HG03066 (cell line): Measurements from ENCODE around the gene ZNF592.

Experiments
- ATAC-seq: cut with Tn5 transposase; IDR thresholded peaks from one replicate; pipeline ENCODE4 v1.9.1; 2021; ENCODE audit warnings: low read depth; ENCODE audit not compliant: unreplicated experiment

The ZNF592 gene

DNA sequence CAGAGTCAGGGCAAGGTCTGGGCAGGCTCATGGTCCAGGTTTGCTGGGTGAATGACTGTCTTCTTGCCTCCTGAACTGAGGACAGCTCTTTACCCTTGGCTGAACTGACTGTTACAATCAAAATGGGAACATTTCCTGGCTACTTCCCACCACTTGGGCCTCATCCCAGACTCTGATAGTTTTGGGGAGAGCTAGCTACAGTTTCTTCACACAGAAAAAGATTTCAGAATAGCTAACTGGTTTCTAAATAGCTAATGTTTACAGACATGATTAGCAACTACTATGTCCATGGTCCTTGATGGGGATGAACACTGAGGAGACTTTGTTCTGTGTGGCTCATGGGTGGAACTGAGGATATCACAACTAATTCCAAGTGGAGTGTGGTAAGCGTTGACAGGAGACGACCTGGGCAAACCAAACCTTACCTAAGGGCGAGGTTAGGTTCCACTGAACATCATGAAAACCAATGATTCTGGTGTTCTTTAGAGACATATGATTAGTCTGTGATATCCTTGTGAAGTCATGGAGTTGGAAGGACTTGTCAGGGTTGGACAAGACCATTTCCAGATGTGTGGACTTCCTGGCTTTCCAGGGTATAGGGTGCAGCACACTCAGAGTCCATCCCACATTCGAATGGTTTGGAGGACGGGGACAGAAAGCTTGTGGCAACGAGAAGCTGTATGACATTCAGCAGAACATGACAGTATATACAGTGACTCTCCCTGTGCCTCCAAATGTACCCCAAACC lies 76.0 kb downstream of the ZNF592 start:
- no peak for ATAC-seq

DNA sequence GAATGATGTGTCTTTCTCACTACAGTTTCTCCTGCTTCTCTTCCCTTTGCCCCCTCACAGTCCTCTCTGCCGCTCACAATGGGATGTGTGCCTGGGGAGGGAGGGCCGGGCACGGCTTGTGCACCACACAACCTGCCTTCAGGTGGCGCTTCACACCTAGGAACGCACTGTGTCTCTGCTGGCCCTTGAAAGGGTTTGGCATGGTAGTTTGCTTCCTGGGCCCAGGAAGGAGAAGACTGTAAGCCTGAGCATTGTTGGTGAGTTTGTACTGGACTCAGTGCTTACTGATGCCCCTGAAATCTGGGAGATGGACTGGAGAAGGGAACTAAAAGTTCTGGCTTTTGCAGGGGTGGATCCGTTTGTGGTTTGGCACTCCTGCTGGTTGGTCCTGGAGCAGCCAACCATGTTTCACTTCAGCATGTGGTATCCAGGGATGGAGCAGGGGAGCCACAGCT lies 78.0 kb downstream of the ZNF592 start:
- no peak for ATAC-seq

DNA sequence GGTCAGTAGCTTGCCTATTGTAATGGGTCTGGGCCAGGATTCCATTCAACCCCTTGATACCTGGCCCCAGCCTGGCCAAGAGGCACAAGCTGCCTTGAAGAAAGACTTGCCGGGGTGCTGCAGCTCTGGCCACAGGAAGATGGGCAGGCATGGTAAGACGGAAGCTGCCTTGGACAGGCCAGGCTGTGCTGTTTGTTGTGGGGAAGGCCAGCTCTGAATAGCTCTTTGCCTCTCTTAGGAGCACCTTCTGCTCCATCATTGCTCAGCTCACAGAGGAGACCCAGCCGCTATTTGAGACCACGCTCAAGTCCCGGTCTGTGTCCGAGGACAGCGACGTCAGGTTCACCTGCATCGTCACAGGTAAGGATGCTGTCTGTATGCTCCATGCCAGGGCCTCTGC lies 78.9 kb downstream of the ZNF592 start:
- no peak for ATAC-seq

DNA sequence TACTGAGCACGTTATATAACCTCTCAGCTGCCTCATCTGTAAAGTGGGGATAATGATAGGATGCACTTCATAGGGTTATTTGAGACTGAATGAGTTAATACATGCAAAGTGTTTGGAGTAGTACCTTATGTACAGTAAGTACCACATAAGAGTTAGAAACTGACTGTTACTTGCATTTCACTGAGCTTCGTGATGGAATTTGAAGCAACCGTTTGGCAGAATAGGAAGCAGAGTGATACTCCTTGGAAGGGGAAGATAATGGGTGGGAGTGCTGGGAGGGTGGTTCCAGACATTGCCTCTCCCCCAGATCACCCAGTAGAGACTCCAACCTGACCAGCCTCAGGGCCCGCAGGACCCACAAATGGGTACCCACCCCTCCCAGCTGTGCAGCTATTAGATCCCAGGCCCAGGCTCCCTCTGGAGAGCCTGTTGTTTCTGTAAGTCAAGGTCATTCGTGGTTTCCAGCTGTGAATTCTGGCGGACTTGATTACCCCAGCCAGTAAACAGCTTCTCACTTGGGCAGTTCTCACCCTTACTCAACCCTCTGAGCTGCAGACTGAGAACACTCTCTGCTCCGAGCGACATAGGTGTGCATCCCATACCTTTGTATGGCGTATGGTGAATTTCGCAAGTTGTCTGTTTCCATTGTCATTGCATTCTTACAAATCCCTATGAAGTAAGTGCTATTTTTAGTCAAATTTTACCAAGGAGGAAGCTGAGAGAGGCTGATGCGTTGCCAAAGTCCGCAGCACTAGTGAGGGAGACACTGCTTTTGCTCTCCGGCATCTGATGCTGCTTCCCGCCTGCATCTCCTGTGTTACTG lies 79.9 kb downstream of the ZNF592 start:
- ATAC-seq: no peak

DNA sequence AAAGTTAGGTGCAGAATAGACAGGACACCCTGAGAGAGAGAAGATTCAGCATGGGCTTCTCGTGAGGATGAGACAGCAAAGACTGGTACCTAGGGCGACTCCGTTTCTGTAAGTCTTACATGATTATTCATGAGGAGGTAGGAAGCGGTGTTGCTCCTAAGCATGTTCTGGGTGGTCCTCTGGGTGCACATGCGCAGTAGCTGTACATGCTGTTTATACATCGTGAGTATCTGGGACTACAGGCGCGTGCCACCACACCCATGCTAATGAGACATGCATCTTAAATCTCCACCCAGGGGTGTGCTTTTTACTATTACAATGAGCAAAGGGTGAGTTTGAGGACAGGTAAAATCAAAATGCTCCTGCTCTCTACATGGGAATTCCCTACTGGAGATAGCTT lies 81.0 kb downstream of the ZNF592 start:
- no peak for ATAC-seq

DNA sequence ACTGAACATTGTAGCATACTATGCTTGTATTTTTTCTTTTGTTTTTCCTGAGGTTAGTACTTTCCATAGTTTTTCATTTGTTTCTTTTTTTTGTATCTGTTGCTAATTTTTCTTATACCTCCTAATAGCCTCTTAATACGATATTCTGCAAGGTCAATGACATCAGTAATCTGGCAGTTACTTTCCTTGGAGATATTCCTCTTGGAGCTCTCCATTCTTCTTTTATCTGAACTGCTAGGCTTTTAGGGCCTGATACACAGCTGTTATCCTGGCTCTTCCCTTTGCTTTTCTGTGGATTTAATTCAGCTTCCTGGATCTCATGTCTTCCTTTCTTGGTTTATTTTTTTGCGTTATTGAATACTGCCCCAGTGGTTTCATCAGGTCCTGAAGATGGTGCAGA lies 81.6 kb downstream of the ZNF592 start:
- no peak for ATAC-seq

DNA sequence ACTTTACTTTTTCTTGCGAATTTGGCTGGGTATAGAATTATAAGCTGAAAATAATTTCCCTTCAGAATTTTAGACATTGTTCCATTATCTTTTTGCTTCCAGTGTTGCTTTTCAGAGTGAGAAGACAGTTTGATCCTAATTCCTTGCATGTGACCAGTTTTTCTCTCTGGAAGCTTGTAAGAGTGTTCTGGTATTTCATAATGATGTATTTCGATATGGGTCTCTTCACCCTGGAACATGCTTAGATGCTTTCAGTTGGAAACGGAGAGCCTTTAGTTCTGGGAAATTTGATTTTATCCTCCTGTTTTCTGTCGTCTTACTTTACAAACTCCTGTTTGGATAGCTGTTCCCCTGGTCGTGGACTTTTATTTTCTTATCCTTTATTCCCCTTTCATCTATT lies 82.6 kb downstream of the ZNF592 start:
- ATAC-seq: no peak

DNA sequence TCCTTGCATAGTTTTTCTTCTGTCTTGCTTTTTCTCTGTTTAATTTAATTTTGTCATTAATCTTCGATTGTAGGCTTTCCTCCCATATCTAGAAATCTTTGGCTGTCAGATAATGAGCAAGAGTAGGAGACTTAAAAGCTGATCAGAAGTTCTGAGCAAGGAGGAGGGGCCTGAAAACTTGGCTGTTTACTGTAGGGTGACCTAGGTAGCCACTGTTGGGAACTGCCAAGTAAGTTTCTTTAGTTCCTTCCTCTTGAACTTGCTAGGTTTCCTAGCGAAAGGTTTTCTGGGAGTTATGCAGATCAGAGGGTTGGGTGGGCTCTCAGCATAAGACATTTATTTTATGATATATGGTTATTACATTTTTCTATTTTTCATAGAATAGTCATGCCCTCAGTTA lies 83.2 kb downstream of the ZNF592 start:
- no peak for ATAC-seq

DNA sequence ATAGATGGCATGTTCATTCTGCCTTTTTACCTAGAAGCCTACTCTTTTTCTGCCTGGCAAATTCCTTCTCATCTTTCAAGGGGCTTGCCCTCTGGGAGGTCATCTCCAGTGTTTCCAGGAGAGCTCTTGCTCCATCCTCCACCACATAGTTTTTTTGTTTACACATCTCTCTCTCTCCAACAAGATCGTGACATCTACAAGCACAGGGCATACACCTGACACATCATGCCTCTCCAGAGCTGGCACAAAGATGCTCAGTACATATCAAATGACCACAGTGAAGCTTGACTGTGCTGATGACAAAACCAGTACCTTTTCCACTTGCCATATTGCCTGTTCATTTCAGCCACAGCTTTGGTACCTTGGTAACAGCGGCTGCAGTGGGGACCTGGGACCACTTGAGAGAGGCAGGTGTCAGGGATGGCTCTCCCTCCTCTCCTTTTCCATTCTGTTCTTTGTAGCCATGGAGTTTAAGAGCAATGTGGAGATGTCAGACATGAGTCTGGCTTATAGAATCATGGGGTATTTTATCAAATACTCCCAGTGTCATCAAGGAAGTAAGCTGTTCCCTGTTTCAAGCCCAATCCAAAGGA lies 84.2 kb downstream of the ZNF592 start:
- no peak for ATAC-seq

DNA sequence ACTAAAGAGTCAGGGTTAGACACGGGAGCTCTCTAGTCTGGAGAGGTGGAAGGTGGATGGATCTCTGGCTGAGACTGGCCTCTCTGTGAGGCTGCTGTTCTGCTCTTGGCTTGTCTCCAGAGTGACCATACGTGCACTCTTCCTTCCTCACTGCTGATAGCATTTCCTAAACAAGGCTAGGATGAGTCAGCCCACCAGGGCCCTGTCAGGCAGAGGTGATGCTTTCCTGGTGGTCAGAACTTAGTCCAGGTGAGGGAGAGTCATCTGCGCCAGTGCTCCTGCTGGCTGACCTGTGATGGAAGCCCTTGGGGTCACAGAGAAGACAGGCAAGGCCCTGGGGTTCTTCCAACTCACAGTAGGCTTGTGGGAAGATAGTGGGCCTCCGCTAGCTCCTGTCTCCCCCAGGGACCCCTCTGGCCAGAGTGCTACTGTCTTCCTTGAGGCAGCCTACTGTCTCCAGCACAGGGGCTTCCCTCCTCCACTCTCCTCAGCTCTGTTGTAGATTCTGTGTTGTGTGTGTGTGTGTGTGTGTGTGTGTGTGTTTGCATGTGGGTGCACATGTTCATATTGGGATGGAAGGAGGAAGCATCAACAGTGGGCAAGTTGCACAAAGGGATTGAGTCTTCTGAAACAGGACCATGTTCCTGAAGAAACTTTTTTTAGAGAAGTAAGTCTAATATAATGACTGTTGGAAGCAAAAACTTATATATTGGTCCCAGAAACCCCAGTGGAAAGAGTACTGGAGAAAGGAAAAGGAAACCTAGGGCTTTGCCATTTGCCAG lies 85.2 kb downstream of the ZNF592 start:
- no peak for ATAC-seq

DNA sequence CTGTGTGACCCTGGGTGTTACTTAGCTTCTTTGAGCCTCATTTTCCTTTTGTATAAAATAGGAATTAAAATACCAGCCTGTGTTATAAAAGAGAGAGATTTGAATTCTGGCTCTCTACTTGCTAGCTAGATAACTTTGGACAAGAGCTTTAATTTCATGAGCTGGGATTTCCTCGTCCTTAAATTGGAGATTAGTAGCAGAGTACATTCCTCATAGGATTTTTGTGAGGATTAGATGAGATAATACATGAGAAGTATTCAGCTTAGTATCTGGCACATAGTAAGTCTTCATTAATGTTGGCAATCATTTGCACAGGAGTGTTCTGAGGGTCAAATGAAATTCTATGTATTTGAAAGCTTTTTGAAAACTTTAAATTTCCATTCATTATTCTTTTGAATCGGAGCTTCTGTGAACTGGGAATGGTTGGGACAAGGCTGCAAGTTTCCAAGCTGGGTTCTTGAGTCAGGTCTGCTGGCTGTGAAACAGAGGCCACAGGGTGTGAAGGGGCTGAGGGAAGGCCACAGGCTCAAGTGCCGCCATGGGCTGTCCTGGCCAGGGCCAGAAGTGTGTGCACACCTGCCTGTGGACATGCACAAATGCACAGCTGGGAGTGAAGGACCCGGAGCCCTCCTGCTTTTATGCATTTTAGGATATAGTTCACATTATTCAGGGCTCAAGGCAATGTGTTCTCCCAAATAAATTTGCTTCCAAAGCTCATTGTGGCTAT lies 86.0 kb downstream of the ZNF592 start:
- ATAC-seq: no peak

DNA sequence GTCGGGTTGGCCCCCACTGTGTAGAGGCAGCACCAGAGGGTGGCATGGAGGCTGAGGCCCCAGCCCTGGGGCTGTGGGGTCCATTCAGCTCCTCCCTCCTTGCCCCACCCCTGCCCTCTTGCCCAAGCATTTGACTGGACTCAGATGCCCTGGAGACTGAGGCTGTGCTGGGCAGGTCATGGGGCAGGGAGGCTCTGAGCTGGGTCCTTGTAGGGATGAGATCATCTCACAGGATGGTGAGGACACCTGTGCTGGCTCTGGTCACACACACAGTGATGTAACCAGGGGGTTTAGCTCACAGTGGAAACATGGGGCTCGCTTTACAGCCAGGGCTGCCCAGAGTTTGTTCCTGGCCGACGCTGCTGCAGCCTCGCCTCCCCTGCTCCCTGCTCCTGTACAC lies 86.6 kb downstream of the ZNF592 start:
- ATAC-seq: no peak

DNA sequence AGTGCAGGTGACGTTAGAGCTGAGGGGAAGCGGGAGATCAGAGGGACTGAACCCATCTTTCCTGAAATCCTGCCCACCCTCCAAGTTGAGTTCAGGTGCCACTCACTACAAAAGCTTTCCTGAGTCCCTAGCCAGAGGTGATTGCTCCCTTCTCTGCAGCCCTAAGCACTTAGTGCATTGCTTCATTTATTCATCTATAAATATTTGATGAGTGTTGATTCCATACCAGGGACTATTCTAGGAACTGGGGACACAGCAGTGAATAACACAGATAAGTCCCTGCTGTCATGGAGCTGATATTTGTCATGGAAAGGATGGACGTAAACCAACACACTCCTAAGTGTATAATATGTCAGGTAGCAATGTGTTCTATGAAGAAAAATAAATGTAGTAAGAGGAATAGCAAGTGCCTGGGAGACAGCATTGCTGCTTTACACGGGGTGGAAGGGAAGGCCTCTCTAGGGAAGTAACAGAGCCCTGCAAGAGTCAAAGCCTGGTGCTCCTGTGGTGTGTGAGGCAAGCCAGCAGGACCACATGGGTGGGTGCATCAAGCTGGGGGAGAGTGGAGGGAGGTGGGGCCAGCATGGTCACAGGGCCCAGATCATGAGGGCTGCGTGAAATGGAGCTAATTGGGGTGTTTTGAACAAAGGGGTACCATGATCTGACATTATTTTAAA lies 87.4 kb downstream of the ZNF592 start:
- ATAC-seq: no peak

DNA sequence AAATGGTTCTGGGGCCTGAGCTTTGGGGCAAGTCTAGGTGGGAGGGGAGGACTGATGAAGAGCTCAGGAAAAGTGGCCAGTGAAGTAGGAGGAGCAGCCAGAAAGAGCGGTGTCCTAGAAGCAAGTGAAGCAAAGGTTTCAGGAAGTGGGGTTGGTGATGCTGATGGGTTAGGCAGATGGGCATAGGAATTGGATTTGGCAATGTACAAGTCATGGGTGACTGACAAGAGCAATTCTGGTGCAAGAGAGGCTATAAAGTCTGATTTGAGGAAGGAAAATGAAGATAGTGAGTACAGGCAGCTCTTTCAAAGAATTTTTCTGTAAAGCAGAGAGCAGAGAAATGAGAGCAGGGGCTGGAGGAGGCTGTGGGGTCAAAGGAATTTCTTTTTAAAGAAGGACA lies 88.5 kb downstream of the ZNF592 start:
- ATAC-seq: no peak

DNA sequence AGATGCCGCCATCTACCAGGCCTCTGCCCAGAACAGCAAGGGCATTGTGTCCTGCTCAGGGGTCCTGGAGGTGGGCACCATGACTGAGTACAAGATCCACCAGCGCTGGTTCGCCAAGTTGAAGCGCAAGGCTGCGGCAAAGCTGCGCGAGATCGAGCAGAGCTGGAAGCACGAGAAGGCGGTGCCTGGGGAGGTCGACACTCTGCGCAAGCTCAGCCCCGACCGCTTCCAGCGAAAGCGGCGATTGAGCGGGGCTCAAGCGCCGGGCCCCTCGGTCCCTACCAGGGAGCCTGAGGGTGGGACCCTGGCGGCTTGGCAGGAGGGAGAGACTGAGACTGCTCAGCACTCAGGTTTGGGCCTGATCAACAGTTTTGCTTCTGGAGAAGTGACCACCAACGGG lies 91.3 kb downstream of the ZNF592 start:
- ATAC-seq: no peak

DNA sequence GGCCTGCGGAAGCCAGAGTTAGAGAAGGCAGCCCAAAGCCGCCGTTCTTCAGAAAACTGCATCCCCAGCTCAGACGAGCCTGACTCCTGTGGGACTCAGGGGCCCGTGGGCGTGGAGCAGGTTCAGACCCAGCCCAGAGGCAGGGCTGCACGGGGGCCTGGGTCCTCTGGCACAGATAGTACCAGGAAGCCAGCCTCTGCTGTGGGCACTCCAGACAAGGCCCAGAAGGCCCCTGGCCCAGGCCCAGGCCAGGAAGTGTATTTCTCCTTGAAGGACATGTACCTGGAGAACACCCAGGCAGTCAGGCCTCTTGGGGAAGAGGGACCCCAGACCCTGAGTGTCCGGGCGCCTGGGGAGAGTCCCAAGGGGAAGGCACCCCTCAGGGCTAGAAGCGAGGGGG lies 91.9 kb downstream of the ZNF592 start:
- ATAC-seq: no peak

DNA sequence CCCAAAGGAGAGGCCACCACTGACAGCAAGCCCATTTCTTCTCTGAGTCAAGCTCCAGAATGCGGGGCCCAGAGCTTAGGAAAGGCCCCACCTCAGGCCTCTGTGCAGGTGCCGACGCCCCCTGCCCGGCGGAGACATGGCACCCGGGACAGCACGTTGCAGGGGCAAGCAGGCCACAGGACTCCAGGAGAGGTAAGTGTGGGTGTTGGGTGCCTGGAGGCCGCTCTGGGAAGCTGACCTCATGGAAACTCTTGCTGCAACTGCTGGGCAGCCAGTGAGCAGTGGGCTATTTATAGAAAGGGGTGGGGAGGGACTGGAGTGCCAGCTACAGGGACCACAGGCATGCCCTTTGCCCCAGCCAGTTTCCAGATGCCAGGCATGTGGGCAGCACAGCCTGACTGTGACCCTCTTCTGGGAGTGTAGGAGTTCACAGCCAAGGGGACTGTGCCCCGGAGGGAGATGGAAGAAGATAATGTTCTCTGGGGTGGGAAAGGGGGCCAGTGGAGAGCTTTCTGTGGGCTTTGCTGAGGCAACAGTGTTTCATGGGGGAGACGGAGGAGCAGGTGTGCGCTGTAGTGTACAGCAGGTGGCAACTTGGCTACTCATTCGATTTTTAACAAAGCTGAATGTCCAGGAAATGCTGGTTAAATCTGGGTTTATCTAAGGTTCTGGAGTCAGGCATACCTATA lies 92.5 kb downstream of the ZNF592 start:
- no peak for ATAC-seq

DNA sequence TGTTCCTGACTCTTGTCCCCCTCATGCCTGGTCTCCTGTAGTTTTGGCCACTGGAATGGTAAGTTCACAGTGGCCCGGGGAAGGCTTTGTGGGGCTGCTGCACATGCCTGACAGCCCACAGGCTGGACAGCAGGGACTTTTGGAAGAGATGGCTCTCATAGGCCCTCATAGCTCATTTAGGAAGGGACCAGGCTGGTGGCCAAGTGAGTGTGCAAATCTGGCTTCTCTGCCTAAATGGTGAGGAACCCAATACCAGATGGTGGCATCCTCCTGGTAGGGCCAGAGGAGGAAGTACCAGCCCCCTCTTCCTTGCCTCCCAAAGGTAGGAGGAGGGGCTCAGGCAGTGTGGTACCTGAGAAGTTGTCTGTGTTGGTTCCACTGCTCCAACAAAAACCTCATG lies 94.4 kb downstream of the ZNF592 start:
- no peak for ATAC-seq

DNA sequence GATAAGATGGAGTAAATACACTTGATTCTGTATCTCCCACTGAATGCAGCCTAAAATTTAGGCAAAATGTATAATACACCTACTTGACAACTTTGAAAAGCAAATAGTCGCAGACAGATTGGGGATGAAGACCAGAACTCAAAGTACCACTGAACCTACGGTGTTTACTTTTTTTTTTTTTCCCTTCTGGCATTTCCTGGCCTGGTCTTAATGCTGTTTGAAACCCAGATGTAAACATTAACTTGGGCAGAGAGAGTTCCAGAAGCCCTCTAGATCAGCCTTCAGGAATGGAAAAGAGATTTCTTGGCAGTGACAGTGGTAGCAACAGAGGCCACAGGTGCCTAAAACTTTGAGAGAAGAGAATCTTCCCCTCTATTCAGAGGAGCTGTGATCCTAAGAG lies 96.6 kb downstream of the ZNF592 start:
- ATAC-seq: no peak
